Measurements from ENCODE around the gene SH3BP2.
A peak's percentile ranks its signal among the peaks of the same experiment; 100 is the strongest.

SH3BP2 gene

GRCh38 chr4:2832981-2833670 lies 40.2 kb downstream of the SH3BP2 start:
- peak; percentile 7 for DNase-seq (ENCODE audit: low spot score)

- DNase-seq (ENCODE audit: low spot score), result no peak
Measured at GRCh38 chr4:2833671-2834000, 40.8 kb downstream of the SH3BP2 start.

- peak; percentile 5 for DNase-seq (ENCODE audit: low spot score)
Measured at GRCh38 chr4:2834001-2834921, 41.4 kb downstream of the SH3BP2 start.

- no peak for DNase-seq (ENCODE audit: low spot score)
Measured at GRCh38 chr4:2835978-2836377, 43.1 kb downstream of the SH3BP2 start.

- peak; percentile 4 for DNase-seq (ENCODE audit: low spot score)
Measured at GRCh38 chr4:2836391-2836859, 43.5 kb downstream of the SH3BP2 start.

GRCh38 chr4:2837110-2837903 lies 44.4 kb downstream of the SH3BP2 start:
- DNase-seq (ENCODE audit: low spot score), result peak; percentile 10

- peak; percentile 9 for DNase-seq (ENCODE audit: low spot score)
Measured at GRCh38 chr4:2837904-2838496, 45.1 kb downstream of the SH3BP2 start.

GRCh38 chr4:2839060-2839459 lies 46.2 kb downstream of the SH3BP2 start:
- DNase-seq (ENCODE audit: low spot score), result no peak

- DNase-seq (ENCODE audit: low spot score), result no peak
Measured at GRCh38 chr4:2842687-2843262, 49.9 kb downstream of the SH3BP2 start.

- DNase-seq (ENCODE audit: low spot score), result peak; percentile 100
Measured at GRCh38 chr4:2843263-2843940, 50.5 kb downstream of the SH3BP2 start, which contains the start of gene ADD1. Gene ADD1, plus strand, starts transcription at chr4:2843844. Its CDS starts 32,072 bp downstream, at chr4:2875916.

- peak; percentile 56 for DNase-seq (ENCODE audit: low spot score)
Measured at GRCh38 chr4:2843941-2844584, 51.2 kb downstream of the SH3BP2 start.

- no peak for DNase-seq (ENCODE audit: low spot score)
Measured at GRCh38 chr4:2846172-2846571, 53.3 kb downstream of the SH3BP2 start.

- DNase-seq (ENCODE audit: low spot score), result no peak
Measured at GRCh38 chr4:2847302-2847871, 54.5 kb downstream of the SH3BP2 start.

- DNase-seq (ENCODE audit: low spot score), result no peak
Measured at GRCh38 chr4:2848449-2848848, 55.6 kb downstream of the SH3BP2 start.

GRCh38 chr4:2849267-2850152 lies 56.6 kb downstream of the SH3BP2 start:
- no peak for DNase-seq (ENCODE audit: low spot score)

- DNase-seq (ENCODE audit: low spot score), result no peak
Measured at GRCh38 chr4:2850966-2851798, 58.3 kb downstream of the SH3BP2 start.

GRCh38 chr4:2852481-2852921 lies 59.6 kb downstream of the SH3BP2 start:
- no peak for DNase-seq (ENCODE audit: low spot score)

- DNase-seq (ENCODE audit: low spot score), result no peak
Measured at GRCh38 chr4:2855584-2855983, 62.7 kb downstream of the SH3BP2 start.
